OCI-LY1 (cell line): Measurements from ENCODE around the gene ATF6B.

Source experiments
- H2AFZ ChIP-seq: fragments of 200-600 bp; sonication (generic), shearing (Covaris generic); 2 replicates; pipeline ENCODE4 v1.6.0; 2014; ENCODE audit warnings: antibody characterized with exemption, mild to moderate bottlenecking, low read length
- H3F3A ChIP-seq: fragments of 200-600 bp; sonication (generic), shearing (Covaris generic); 2 replicates; pipeline ENCODE4 v1.6.0; 2014; ENCODE audit warnings: mild to moderate bottlenecking, antibody characterized with exemption, low read length, moderate library complexity; ENCODE audit not compliant: insufficient read depth
- H3K27ac ChIP-seq: fragments of 200-600 bp; sonication (generic); 2 replicates; pipeline ENCODE4 v1.5.1; 2014; ENCODE audit warnings: low read length, mixed run types, mild to moderate bottlenecking, low read depth; ENCODE audit not compliant: poor library complexity, severe bottlenecking
- H3K27me3 ChIP-seq: fragments of 200-600 bp; sonication (generic); 2 replicates; pipeline ENCODE4 v1.6.0; 2014; ENCODE audit warnings: antibody characterized with exemption, mild to moderate bottlenecking, low read length, moderate library complexity; ENCODE audit not compliant: insufficient read depth
- H3K36me3 ChIP-seq: fragments of 200-600 bp; sonication (generic); 2 replicates; pipeline ENCODE4 v1.6.1; 2014; ENCODE audit warnings: mild to moderate bottlenecking, antibody characterized with exemption, low read length, moderate library complexity, mixed read lengths; ENCODE audit not compliant: insufficient read depth
- H3K4me1 ChIP-seq: fragments of 200-600 bp; sonication (generic); 2 replicates; pipeline ENCODE4 v1.5.1; 2014; ENCODE audit warnings: mild to moderate bottlenecking, low read length, moderate library complexity; ENCODE audit not compliant: insufficient read depth, severe bottlenecking
- H3K4me2 ChIP-seq: fragments of 200-600 bp; sonication (generic), shearing (Covaris generic); 2 replicates; pipeline ENCODE4 v1.6.1; 2014; ENCODE audit warnings: low read length
- H3K4me3 ChIP-seq: fragments of 200-600 bp; sonication (generic); 2 replicates; pipeline ENCODE4 v1.5.1; 2014; ENCODE audit warnings: low read length, low read depth, mild to moderate bottlenecking, mixed read lengths; ENCODE audit not compliant: poor library complexity, severe bottlenecking
- H3K79me2 ChIP-seq: fragments of 200-600 bp; shearing (Covaris generic); 2 replicates; pipeline ENCODE4 v1.6.1; 2016; ENCODE audit warnings: mixed run types, low read length, mixed read lengths; ENCODE audit not compliant: insufficient read depth
- H3K9ac ChIP-seq: fragments of 200-600 bp; sonication (generic), shearing (Covaris generic); 2 replicates; pipeline ENCODE4 v1.6.1; 2014; ENCODE audit warnings: mild to moderate bottlenecking, low read length, mixed read lengths
- H3K9me2 ChIP-seq: fragments of 200-600 bp; sonication (generic), shearing (Covaris generic); 2 replicates; pipeline ENCODE4 v1.6.1; 2014; ENCODE audit warnings: low read depth, mild to moderate bottlenecking, low read length, mixed read lengths
- H3K9me3 ChIP-seq: fragments of 200-600 bp; shearing (Covaris generic); 2 replicates; pipeline ENCODE4 v1.6.1; 2014; ENCODE audit warnings: low read length, mixed read lengths
- H4K20me1 ChIP-seq: fragments of 200-600 bp; sonication (generic), shearing (Covaris generic); 2 replicates; pipeline ENCODE4 v1.6.0; 2016; ENCODE audit warnings: mild to moderate bottlenecking, low read length; ENCODE audit not compliant: insufficient read depth
- EZH2 ChIP-seq: fragments of 200-600 bp; sonication (generic), shearing (Covaris generic); IDR thresholded peaks from 2 replicates; pipeline ENCODE4 v1.8.0; 2017; ENCODE audit warnings: borderline replicate concordance, mixed run types, mild to moderate bottlenecking, antibody characterized with exemption, low read length, moderate library complexity, mixed read lengths
- TF ChIP-seq, protein P1 (sequence below): fragments of 200-600 bp; sonication (generic), shearing (Covaris generic); IDR thresholded peaks from 2 replicates; pipeline ENCODE4 v1.5.1; 2017; ENCODE audit warnings: mild to moderate bottlenecking, antibody characterized with exemption, low read length, moderate library complexity, mixed read lengths

Gene ATF6B

DNA sequence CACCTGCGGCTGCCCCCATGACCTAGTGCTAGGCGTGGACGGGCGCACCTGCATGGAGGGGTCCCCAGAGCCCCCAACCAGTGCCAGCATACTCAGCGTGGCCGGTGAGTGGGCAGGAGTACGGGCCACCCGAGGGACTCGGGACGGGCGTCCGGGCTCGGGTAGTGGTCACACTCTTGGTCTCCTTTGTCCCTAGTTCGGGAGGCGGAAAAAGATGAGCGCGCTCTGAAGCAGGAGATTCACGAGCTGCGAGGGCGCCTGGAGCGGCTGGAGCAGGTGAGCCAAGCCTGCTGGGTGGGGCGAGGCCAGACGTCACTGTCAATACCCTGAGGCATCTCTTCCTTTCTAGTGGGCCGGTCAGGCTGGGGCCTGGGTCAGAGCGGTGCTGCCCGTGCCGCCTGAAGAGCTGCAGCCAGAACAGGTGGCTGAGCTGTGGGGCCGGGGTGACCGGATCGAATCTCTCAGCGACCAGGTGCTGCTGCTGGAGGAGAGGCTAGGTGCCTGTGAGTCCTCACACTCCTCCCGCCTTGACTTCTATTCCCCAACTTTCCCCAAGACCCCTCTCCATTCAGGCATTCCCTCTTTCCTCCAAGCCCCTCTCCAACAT lies 39.2 kb upstream of the ATF6B start:
- Histone ChIP-seq H3K9me2 (no peaks in the 10 kb centered on the region), H3K4me1 (peaks cover 23% of the 10 kb centered on the region), H3K4me2 (peak overlapping the region; percentile 69; the same call in 1 of the 2 replicates), H3F3A (no peaks in the 10 kb centered on the region), H3K79me2 (no peaks in the 10 kb centered on the region), H3K9me3 (no peaks in the 10 kb centered on the region), H3K27me3 (no peaks in the 10 kb centered on the region), H3K36me3 (peaks cover 37% of the 10 kb centered on the region; the same call in 1 of the 2 replicates), H2AFZ (no peak overlapping the region), H3K4me3 (no peak overlapping the region), H3K27ac (no peak overlapping the region), H3K9ac (no peak overlapping the region), H4K20me1 (no peaks in the 10 kb centered on the region)
- TF ChIP-seq, protein P1, sequence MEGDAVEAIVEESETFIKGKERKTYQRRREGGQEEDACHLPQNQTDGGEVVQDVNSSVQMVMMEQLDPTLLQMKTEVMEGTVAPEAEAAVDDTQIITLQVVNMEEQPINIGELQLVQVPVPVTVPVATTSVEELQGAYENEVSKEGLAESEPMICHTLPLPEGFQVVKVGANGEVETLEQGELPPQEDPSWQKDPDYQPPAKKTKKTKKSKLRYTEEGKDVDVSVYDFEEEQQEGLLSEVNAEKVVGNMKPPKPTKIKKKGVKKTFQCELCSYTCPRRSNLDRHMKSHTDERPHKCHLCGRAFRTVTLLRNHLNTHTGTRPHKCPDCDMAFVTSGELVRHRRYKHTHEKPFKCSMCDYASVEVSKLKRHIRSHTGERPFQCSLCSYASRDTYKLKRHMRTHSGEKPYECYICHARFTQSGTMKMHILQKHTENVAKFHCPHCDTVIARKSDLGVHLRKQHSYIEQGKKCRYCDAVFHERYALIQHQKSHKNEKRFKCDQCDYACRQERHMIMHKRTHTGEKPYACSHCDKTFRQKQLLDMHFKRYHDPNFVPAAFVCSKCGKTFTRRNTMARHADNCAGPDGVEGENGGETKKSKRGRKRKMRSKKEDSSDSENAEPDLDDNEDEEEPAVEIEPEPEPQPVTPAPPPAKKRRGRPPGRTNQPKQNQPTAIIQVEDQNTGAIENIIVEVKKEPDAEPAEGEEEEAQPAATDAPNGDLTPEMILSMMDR = no peak
- no peak for TF ChIP-seq EZH2

DNA sequence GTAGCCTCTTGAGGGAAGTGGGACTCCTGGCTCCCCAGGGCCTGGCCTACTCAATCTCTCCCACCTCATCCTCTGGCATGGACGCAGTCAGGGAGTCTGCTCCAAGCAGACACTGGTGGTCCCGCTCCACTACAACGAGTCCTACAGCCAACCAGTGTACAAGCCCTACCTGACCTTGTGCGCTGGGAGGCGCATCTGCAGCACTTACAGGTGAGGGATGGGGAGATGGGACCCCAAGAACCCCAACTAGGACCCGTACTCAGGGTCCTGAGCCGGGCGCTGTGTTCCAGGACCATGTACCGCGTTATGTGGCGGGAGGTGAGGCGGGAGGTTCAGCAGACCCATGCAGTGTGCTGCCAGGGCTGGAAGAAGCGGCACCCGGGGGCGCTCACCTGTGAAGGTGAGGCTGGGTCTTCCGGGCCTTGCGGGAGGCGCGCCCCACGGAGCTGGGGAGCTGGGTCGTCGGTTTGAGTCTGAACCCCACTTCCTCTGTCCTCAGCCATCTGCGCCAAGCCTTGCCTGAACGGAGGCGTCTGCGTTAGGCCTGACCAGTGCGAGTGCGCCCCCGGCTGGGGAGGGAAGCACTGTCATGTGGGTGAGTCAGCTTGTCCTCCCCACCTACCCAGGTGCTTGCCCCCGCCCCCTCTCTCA lies 38.5 kb upstream of the ATF6B start:
- H2AFZ ChIP-seq = no peak overlapping the region
- peak overlapping the region; percentile 56; the same call in 1 of the 2 replicates for H3K9ac ChIP-seq

DNA sequence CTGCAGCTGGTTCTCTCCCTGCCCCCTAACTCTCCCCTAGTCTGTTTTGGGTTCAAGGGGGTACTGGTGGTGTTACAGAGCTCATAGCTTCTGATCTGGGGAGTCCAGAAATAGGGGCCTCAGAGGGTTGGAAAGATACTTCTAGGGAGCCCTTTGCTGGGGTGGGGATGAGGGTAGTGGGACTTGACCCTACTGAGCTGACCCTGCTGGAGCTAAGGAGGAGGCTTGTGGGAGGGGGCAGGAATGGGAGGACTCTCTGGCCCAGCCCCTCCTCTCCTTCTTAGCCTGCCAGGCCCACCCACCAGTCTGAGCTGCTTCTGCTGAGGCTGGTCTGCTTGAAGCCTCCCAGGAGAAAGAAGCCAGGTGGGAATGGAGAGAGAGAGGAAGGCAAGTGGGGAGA lies 36.2 kb upstream of the ATF6B start, which contains the start of gene EGFL8:
Gene EGFL8, plus strand, starts transcription at position 301 of the 400 bp plus-strand sequence. CDS start 1,571 bp downstream, outside the sequence.
- Histone ChIP-seq H3K9ac (no peak within 1 kb of the TSS), H3K4me3 (no peak within 1 kb of the TSS)
- TF ChIP-seq EZH2 = no peak
- TF ChIP-seq, protein P1 = no peak

More for the DNA sequence above, 38.5 kb upstream of the ATF6B start:
- Histone ChIP-seq H3K9me2 (no peaks in the 10 kb centered on the region), H3K4me3 (peak overlapping the region; percentile 48), H3K9me3 (no peaks in the 10 kb centered on the region), H3F3A (no peaks in the 10 kb centered on the region), H3K27ac (peak overlapping the region; percentile 50), H3K27me3 (no peaks in the 10 kb centered on the region), H4K20me1 (no peaks in the 10 kb centered on the region), H3K4me2 (peak overlapping the region; percentile 69), H3K36me3 (peaks cover 37% of the 10 kb centered on the region; the same call in 1 of the 2 replicates), H3K4me1 (peaks cover 23% of the 10 kb centered on the region), H3K79me2 (no peaks in the 10 kb centered on the region)
- TF ChIP-seq, protein P1 = peak; percentile 78
- no peak for TF ChIP-seq EZH2

More for the DNA sequence above, 36.2 kb upstream of the ATF6B start, which contains the start of gene EGFL8:
- no peaks in the 10 kb centered on the region for H4K20me1 ChIP-seq
- no peaks in the 10 kb centered on the region for H3K27me3 ChIP-seq
- H3K79me2 ChIP-seq = no peaks in the 10 kb centered on the region
- no peaks in the 10 kb centered on the region for H3F3A ChIP-seq
- peaks cover 19% of the 10 kb centered on the region; the same call in 1 of the 2 replicates for H3K36me3 ChIP-seq
- H3K9me2 ChIP-seq = no peaks in the 10 kb centered on the region
- no peak within 1 kb of the TSS for H3K4me2 ChIP-seq
- H3K27ac ChIP-seq = no peak within 1 kb of the TSS
- H2AFZ ChIP-seq = no peak within 1 kb of the TSS
- H3K4me1 ChIP-seq = peaks cover 23% of the 10 kb centered on the region
- no peaks in the 10 kb centered on the region for H3K9me3 ChIP-seq
